ENCODE measurements around the gene SEC11A.

DNA sequence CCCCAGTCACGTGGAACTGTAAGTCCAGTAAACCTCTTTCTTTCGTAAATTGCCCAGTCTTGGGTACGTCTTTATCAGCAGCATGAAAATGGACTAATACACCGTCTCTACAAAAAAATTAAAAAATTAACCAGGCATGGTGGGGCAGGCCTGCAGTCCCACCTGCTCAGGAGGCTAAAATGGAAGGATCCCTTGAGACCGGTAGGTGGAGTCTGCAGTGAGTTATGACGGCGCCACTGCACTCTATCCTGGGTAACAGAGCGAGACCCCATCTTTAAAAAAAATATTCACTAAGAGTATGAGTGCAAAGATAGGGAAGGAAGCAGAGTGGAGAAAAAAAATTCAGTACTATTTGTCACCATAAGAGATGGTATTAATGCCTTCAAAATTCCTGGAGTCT is 25.6 kb downstream of the SEC11A start:
- TF ChIP-seq, protein P1, sequence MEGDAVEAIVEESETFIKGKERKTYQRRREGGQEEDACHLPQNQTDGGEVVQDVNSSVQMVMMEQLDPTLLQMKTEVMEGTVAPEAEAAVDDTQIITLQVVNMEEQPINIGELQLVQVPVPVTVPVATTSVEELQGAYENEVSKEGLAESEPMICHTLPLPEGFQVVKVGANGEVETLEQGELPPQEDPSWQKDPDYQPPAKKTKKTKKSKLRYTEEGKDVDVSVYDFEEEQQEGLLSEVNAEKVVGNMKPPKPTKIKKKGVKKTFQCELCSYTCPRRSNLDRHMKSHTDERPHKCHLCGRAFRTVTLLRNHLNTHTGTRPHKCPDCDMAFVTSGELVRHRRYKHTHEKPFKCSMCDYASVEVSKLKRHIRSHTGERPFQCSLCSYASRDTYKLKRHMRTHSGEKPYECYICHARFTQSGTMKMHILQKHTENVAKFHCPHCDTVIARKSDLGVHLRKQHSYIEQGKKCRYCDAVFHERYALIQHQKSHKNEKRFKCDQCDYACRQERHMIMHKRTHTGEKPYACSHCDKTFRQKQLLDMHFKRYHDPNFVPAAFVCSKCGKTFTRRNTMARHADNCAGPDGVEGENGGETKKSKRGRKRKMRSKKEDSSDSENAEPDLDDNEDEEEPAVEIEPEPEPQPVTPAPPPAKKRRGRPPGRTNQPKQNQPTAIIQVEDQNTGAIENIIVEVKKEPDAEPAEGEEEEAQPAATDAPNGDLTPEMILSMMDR (conservative IDR thresholded peaks at IDR 0.05; ENCODE audit: low read depth, low read length): no peak
- no peak for TF ChIP-seq EZH2 (IDR thresholded peaks at IDR 0.05; ENCODE audit: borderline replicate concordance, low read depth, low read length, poor library complexity, severe bottlenecking)

Data from A673 (cell line).